ENCODE measurements around the gene BICRAL.
"Not testable (repeated sequence)": the region's sequence is repeated elsewhere in the genome, so short reads cannot be mapped to it uniquely, and the experiment has no call there.

Gene BICRAL

DNA sequence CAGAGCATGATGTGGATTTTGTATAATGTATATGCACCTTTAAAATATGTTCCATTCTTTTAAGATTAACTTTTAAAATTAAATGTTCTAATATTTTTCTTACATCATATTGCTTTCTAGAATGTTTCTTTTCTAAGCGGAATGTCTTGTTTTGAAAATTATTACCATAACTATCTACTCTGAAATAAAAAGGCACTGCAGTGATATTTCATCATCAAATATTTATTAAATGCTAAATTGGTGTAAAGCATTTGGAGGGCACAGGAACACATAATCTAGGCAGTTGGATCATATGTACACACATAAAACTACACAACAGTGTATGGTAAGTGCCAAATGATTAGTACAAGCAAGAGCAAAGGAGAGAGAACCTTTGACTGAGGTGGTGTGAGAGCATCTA lies 13.8 kb downstream of the BICRAL start:
- DNase-seq: no peak

DNA sequence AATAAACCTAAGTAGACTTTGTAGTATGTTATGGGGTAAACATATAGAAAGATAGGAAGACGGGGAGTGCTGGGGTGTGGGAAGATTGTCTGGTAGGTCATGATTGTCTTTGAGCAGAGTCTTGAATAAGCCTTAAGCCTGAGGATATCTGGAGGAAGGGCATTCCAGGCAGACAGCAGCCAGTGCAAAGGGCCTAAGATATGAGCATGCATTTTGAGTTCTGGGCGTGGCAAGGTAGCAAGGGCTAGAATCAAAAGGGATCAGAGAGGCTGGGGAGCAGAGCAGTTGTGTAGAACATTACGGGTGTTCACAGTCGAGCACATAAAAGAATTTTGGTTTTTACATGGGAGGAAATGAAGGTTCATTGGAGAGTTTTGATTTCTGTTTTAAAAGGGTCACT lies 14.3 kb downstream of the BICRAL start:
- no peak for DNase-seq

DNA sequence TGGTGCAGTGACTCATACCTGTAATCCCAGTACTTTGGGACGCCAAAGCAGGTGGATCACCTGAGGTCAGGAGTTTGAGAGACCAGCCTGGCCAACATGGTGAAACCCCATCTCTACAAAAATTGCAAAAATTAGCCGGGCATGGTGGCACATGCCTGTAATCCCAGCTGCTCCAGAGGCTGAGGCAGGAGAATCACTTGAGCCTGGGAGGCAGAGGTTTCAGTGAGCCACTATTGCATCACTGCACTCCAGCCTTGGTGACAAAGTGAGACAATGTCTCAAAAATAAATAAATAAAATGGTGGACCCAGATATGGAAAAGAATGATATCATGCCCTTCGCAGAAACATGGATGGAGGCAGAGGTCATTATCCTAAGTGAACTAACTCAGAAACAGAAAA lies 15.8 kb downstream of the BICRAL start:
- not testable (repeated sequence) for DNase-seq

DNA sequence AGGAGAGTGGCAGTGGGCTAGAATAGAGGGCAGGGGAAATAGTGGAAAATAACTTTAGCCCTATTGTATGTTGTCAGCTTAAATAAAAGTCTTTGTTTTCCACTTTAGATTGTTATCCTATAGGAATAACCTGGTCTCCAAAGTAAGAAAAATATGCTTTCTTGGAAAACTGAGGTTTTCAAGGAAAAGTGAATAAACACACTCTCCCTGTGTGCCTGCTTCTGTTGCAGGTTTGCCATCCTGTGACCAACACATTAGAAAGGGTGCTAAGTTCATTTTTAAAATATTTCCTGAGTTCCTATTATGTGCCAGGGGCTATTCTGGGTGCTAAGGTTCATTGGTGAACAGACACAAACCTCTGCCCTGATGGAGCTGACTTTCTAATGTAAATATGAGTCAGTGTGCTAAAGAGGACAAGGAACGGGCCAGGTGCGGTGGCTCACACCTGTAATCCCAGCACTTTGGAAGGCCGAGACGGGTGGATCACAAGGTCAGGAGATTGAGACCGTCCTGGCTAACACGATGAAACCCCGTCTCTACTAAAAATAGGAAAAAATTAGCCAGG lies 23.5 kb downstream of the BICRAL start:
- no peak for DNase-seq

DNA sequence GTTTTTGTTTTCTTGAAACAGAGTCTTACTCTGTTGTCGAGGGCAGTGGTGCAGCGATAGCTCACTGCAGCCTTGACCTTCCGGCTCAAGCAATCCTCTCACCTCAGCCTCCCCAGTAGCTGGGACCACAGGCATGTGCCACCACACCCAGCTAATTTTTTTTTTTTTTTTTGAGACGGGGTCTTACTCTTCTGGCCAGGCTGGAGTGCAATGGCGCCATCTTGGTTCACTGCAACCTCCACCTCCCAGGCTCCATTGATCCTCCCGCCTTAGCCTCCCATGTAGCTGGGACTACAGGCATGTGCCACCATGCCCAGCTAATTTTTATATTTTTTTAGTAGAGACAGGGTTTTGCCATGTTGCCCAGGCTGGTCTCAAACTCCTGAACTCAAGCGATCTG lies 24.5 kb downstream of the BICRAL start:
- not testable (repeated sequence) for DNase-seq

DNA sequence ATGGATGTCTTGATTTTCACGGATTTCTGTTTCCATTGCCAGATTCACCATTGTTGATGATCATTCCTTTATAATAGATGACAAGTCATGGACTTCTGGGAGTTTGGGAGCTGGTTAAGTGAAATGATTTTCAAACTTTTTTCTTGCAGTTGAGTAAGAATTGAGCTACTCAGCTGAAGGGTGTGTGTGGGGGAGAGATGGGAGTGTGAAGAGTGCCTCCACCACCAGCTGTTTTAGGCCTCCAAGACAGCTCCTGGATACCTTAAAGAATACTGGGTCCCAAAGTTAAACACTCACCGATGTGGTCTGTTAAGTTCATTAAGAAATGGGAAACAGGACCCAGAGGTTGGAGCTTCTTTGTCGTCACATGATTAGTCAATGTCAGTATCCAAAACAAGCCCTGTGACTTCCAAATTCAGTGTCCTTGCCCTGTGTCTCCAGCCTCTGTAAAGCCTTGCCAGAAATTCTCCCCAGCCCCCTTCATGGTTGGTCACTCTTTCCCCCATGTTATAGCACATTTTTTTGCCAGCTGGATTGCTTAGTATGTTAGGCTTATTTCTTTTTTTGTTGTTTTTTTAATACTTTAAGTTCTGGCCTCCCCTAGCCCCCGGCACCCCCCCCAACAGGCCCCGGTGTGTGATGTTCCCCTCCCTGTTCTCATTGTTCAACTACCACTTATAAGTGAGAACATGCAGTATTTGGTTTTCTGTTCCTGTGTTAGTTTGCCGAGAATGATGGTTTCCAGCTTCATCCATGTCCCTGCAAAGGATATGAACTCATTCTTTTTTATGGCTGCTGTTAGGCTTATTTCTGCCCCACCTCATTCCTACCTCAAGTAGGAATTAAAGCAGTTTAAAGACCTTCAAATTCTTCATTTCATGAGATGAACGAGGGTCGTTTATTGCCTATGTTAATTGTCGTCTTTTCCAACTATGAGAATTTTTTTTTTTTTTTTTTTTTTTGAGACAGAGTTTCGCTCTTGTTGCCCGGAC lies 26.9 kb downstream of the BICRAL start:
- DNase-seq: no peak

DNA sequence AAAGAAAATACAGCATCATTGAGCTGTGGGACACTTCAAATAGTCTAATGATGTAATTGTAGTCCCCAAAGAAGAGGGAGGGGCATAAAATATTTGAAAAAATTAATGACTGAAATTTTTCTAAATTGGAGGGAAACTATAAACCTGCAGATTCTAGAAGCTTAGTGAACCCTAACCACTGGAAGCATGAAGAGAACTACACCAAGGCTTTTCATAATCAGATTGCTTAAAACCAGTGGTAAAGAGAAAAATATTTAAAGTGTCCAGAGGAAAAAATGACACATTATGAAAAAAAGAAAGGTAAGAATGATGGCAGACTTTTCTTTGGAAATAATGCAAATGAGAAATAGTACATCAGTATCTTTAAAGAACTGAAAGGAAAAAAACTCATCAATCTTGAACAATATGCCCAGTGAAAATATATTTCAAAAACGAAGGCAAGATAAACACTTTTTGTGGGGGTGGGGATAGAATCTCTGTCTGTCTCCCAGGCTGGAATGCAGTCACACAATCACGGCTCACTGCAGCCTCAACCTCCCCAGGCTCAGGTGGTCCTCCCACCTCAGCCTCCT lies 31.3 kb downstream of the BICRAL start:
- no peak for DNase-seq

DNA sequence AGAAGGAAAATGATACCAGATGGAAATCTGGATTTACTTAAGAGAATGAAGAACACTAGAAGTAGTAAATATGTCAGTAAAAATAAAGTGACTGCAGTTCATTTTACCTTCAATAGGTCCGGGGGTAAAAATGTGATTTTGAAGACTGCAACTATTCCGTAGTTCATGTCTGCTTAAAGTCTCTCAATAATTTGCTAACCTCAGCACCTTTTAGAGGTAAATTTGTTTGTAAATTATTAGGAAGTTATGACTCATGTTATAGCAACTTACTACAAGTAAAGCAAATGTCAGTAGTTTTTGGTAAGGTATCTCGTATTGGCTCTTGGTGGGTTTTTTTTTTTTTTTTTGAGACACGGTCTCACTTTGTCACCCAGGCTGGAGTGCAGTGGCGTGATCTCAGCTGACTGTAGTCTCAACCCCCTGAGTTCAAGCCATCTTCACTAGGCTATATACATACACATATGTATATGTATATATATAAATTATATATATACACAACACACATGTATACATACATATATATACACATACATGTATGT lies 32.1 kb downstream of the BICRAL start:
- DNase-seq: no peak

DNA sequence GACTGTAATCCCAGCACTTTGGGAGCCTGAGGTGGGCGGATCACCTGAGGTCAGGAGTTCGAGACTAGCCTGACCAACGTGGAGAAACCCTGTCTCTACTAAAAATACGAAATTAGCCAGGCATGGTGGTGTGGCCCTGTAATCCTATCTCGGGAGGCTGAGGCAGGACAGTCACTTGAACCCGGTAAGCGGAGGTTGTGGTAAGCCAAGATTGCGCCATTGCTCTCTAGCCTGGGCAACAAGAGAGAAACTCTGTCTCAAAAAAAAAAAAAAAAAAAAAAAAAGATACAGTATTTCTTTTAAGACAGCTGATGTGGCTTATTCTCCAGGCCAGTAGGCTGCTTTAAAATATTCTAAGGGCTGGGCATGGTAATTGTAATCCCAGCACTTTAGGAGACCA lies 33.9 kb downstream of the BICRAL start:
- DNase-seq: not testable (repeated sequence)

DNA sequence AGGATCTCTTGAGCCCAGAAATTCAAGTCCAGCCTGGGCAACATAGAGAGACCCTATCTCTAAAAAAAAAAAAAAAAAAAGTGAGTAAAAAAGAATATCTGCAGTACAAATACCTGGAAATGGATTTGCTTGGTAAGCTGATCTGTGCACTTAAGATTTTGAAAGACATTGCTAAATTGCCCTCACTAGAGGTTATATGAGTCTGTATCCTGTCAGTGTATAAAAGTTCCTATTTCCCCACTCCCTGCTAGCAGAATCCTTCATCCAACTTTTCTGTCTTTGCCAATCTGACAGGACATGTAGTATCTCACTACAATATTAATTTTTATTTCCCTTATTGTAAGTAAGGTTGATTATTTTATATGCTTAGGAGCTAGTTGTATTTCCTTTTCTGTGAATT lies 36.1 kb downstream of the BICRAL start:
- no peak for DNase-seq

DNA sequence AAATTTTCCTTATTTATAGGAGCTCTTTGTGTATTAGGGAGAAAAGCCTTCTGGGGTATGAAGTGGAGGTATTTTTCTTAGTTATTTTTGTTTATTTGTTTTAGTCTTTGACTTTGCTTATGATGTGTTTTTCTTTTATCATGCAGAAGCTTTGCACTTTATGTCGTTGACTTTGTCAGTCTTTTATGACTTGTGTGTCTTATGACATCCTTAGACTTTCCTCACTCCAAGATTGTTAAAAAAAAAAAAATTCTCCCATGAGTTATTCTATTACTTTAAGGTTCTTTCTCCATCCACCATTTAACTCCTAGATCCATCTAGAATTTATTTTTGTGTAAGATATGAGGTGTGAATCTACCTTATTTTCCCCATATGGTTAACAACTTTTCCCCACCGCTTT lies 36.6 kb downstream of the BICRAL start:
- DNase-seq: no peak

DNA sequence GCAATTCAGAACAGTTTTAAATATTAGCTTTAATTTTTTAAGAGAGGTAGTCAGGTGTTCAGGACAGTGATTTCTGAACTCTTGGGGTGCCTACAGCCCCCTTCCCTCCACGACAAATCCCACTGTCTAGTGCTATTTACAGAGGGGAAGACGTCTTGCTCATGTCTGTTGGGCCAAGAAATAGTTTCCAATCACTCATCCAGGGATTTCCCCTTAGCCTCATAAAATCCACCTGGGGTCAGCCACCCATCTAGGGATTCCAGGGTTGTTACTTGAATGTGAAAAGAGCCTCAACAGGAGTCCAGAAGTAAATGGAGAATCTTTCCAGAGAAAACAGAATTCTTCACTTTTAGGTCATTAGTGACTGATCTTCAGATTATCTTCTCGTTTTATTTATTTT lies 37.0 kb downstream of the BICRAL start:
- DNase-seq: no peak

DNA sequence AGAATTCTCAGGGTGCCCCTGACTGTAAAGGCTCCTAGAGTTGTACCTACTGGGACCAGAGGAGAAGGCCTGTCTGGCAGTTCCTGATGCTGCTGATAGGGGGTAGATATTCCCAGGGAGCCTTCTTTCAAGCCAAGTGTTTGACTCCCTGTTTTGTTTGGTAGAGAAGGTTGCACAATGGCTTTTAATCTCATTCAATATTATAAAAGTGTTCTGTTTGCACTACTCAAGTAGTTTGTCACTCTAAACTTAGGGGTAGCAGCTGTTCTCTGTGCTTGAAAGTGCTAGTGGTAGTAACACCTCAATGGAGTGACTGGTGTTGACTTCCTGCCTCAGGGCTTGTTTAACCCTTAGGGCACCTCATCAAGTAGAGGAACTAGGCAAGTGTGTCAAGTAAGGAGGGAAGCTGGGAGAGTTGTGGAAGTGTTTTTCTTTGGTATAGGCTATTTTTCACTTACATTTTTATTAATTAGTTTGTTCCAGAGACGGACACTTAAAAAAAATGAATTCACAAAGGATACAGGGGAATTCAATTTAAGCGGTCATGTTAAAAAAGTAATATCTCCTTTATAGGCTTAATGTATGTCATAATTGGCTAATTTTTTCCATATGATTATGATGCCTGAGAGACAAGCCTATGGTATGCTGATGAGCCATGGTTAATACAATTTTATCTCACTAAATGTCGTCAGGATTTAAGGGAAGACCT lies 38.1 kb downstream of the BICRAL start:
- no peak for DNase-seq

DNA sequence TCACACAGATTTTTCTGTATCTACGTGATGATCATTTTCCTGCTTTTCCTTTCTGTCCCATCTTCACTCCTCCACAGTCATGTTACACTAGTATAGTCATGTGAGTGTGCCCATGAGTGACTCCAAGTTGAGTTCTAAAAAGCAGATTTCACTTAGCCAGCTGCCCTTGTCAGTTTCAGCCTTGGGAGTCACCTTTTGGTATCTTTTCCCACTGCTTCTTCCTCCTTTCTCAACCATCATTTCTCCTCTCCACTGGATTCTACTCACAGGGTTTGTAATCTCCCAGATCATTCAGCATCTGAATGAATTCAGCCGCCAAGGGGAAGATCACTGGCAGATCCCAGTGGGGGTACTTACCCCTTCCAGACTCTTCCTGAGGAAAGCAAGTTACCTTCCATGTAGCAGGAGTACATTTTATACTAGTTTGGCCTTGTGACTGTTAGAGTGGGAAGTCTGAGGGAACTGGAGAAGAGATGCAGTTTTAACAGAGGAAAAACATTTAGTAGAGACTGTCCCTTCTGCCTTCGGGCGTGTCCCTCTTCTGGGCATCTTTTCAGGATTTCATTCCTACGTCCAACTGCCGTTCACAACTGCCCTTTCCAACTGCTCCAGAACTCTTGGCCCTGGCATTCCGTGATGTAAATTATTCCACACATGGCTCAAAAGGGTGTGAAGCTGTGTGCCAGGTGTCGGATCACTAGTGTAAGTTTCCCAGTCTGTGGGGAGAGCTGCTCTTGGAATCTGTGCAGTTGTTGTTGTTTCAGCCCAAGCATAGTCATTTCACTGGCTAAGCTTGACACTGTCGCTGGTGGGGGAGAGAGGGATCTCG lies 38.9 kb downstream of the BICRAL start:
- DNase-seq: no peak

DNA sequence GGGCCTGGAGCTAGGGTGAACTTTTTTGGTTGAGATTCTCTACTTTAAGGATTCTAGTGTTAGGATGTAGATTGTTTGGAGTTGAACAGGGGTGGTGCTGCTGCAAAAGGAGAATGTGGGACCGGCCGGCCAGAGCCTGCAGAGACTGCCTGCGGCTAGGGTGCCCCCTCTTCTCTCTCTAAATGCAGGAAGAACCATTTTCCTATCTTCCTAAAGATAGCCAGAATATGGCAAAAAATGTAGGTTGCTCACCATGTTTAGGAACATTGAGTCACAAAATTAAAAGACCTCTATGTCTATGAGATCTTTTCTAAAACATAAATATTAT lies 39.5 kb downstream of the BICRAL start:
- DNase-seq: no peak

DNA sequence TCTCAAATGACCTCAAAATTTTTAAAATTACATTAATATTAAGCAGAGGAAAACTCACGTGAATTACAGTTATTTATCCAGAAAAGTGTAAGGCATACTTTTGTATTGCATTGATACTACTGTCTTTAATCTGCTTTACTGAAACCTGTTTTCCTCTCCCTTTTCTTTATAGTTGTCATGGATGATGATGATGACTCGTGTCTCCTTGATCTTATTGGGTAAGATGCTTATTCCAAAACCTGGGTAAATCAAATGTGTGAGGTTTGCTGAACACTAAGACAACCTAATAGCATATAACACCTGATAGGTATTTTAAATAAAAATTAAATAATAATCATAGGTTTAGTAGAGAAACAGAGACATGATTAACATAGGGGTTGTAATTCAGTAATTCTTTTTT lies 40.0 kb downstream of the BICRAL start:
- no peak for DNase-seq

DNA sequence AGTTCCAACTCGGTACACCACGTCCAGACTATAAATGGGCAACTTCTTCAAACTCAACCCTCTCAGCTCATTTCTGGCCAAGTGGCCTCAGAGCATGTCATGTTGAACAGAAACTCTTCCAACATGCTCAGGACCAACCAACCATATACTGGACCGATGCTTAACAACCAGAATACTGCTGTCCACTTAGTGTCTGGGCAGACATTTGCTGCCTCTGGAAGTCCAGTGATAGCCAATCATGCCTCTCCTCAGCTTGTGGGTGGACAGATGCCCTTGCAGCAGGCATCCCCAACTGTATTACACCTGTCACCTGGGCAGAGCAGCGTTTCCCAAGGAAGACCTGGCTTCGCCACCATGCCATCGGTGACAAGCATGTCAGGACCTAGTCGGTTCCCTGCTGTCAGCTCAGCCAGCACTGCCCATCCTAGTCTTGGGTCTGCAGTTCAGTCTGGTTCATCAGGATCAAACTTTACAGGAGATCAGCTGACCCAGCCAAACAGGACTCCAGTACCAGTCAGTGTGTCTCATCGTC lies 47.8 kb downstream of the BICRAL start:
- no peak for DNase-seq

DNA sequence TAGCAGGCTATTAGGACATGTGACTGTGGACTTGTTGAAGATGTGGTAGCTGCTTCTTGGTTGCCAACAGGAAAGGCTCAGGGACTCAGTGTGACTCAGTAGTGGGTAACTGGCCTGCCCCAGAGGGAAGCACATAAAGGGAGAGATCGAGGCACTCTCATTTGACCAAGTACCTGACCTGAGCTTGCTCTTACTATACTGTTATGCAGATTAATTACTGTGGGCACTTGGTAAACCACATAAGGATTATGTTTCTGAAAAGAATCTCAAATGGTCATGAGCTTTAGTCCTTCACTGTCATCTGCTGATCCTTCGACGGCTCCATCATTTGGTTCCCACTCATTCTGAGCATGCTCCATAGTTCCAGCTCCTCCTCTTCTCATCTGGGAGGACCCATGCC lies 49.4 kb downstream of the BICRAL start:
- DNase-seq: no peak

DNA sequence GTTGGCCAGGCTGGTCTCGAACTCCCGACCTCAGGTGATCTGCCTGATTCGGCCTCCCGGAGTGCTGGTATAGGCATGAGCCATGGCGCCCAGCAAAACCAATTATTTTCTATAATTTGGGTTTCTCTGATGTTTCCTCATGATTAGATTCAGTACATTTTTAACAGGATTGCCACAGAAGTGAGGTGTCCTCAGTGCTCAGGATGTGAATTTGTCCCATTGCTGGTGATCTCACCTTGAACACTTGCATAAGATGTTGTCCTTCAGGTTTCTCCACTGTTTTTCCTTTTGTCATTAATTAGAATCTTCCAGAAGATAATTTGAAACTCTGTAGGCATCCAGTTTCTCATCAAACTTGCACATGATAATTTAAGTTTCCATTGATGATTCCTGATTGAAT lies 52.2 kb downstream of the BICRAL start:
- DNase-seq: no peak

DNA sequence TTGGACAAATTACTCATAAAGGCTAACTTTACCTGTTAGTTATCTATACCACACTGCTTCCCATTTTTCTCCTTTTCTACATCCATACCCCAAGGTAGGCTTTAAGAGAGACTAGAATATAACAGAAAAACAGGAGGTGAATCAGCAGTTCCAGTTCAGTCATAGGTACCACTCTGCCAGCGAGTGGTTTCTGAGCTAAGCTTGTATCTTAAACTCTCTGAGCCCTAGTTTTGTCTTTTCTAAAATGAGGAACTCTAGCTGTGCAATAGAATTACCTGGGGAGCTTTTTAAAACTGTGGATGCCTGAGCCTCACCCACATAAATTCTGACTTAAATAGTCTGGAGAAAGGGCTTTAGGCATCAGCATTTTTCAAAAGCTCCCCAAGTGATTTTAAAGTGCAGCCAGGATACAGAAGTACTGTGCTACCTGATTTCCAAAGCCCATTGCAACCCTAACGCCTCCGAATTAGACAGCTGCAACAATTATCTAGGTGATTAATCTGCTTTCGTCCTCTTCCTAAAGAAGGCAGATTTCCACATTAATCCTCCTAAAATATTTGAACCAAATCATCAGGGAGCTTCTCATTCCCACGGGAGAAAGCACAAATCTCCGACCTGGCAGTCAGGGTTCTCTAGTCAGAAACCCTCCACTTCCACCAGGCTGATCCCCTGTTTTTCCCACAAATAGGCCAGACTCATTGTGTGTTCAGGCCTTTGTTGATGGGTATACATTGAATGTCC lies 60.2 kb downstream of the BICRAL start:
- DNase-seq: no peak

DNA sequence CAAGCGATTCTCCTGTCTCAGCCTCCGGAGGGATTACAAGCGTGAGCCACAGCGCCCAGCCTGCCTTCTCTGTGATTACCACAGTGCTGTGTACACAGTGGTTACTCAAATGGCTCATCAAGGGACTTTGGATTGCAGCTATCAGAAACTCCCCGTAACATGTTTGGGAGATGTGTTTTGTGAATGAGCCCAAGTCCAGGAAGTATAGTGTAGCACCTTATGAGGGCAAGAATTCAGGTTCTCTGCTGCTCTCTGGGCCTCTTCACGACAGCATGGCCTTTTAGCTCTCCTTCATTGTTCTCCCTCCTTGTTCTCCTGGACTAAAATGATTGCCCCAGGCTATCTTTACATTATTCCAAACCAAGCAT lies 63.5 kb downstream of the BICRAL start:
- no peak for DNase-seq
